Loucy (cell line): ENCODE data around the gene NUMB.

Experiments
- H2AFZ ChIP-seq: fragments of 200-600 bp; sonication (generic); 2 replicates; pipeline ENCODE4 v1.6.0; 2016; ENCODE audit warnings: antibody characterized with exemption, mild to moderate bottlenecking, low read length, moderate library complexity
- H3F3A ChIP-seq: fragments of 200-600 bp; 2 replicates; pipeline ENCODE4 v1.6.0; 2016; ENCODE audit warnings: antibody characterized with exemption, low read depth, mild to moderate bottlenecking
- H3K27me3 ChIP-seq: fragments of 200-600 bp; sonication (generic); 2 replicates; pipeline ENCODE4 v1.6.1; 2014; ENCODE audit warnings: low read length, mild to moderate bottlenecking; ENCODE audit not compliant: insufficient read depth, poor library complexity, severe bottlenecking
- H3K36me3 ChIP-seq: fragments of 200-600 bp; sonication (generic); 2 replicates; pipeline ENCODE4 v1.6.1; 2016; ENCODE audit warnings: low read length; ENCODE audit not compliant: insufficient read depth
- H3K4me1 ChIP-seq: fragments of 200-600 bp; sonication (generic); 2 replicates; pipeline ENCODE4 v1.5.1; 2014; ENCODE audit warnings: low read length, mild to moderate bottlenecking; ENCODE audit not compliant: insufficient read depth, poor library complexity, severe bottlenecking
- H3K4me2 ChIP-seq: fragments of 200-600 bp; sonication (generic); 2 replicates; pipeline ENCODE4 v1.6.0; 2014; ENCODE audit warnings: antibody characterized with exemption, low read length, low read depth, mild to moderate bottlenecking; ENCODE audit not compliant: poor library complexity, severe bottlenecking
- H3K4me3 ChIP-seq: fragments of 200-600 bp; sonication (generic); 2 replicates; pipeline ENCODE4 v1.5.1; 2014; ENCODE audit warnings: low read length, mild to moderate bottlenecking, mixed read lengths; ENCODE audit not compliant: poor library complexity, severe bottlenecking
- H3K79me2 ChIP-seq: fragments of 200-600 bp; sonication (generic); 2 replicates; pipeline ENCODE4 v1.6.1; 2014; ENCODE audit warnings: low read length; ENCODE audit not compliant: insufficient read depth
- H3K9ac ChIP-seq: fragments of 200-600 bp; sonication (generic); 2 replicates; pipeline ENCODE4 v1.6.0; 2014; ENCODE audit warnings: mild to moderate bottlenecking, low read depth, low read length, moderate library complexity; ENCODE audit not compliant: poor library complexity, severe bottlenecking
- H3K9me2 ChIP-seq: fragments of 200-600 bp; sonication (generic); replicated peaks from 2 replicates; pipeline ENCODE4 v1.6.1; 2016; ENCODE audit warnings: low read depth, low read length, mixed read lengths
- H3K9me3 ChIP-seq: fragments of 200-600 bp; sonication (generic); 2 replicates; pipeline ENCODE4 v1.6.1; 2014; ENCODE audit warnings: mild to moderate bottlenecking, antibody characterized with exemption, low read length, low read depth; ENCODE audit not compliant: insufficient read depth
- H4K20me1 ChIP-seq: fragments of 200-600 bp; sonication (generic); 2 replicates; pipeline ENCODE4 v1.6.0; 2014; ENCODE audit warnings: antibody characterized with exemption, low read length, mild to moderate bottlenecking; ENCODE audit not compliant: insufficient read depth, poor library complexity, severe bottlenecking
- CTCF ChIP-seq: fragments of 200-600 bp; sonication (generic); conservative IDR thresholded peaks from 2 replicates; pipeline ENCODE4 v1.5.1; 2014; ENCODE audit warnings: mild to moderate bottlenecking, antibody characterized with exemption, low read length
- EZH2phosphoT487 ChIP-seq: fragments of 200-600 bp; IDR thresholded peaks from 2 replicates; pipeline ENCODE4 v1.6.1; 2018; ENCODE audit warnings: antibody characterized with exemption, mild to moderate bottlenecking, moderate library complexity, borderline replicate concordance

Gene NUMB

GRCh38 chr14:73339846-73340595 is 118.3 kb downstream of the NUMB start:
- Histone ChIP-seq H3K4me2 (no peak overlapping the region), H4K20me1 (no peaks in the 10 kb centered on the region), H3K79me2 (no peaks in the 10 kb centered on the region), H3K36me3 (no peaks in the 10 kb centered on the region), H3K27me3 (no peaks in the 10 kb centered on the region), H3K4me1 (no peaks in the 10 kb centered on the region), H3F3A (no peaks in the 10 kb centered on the region), H2AFZ (no peak overlapping the region), H3K4me3 (no peak overlapping the region), H3K9me2 (no peaks in the 10 kb centered on the region), H3K9ac (no peak overlapping the region), H3K9me3 (no peaks in the 10 kb centered on the region)
- no peak for TF ChIP-seq CTCF

GRCh38 chr14:73339206-73339605 is 119.1 kb downstream of the NUMB start:
- no peaks in the 10 kb centered on the region for H3F3A ChIP-seq
- TF ChIP-seq CTCF (no peak), EZH2phosphoT487 (no peak)
- H3K4me3 ChIP-seq: no peak overlapping the region
- H3K9me2 ChIP-seq: no peaks in the 10 kb centered on the region
- H3K9ac ChIP-seq: no peak overlapping the region
- no peaks in the 10 kb centered on the region for H3K4me1 ChIP-seq
- no peaks in the 10 kb centered on the region for H3K79me2 ChIP-seq
- no peaks in the 10 kb centered on the region; the same call in 1 of the 2 replicates for H3K36me3 ChIP-seq
- H3K27me3 ChIP-seq: no peaks in the 10 kb centered on the region
- no peaks in the 10 kb centered on the region for H4K20me1 ChIP-seq
- no peaks in the 10 kb centered on the region for H3K9me3 ChIP-seq
- no peak overlapping the region for H3K4me2 ChIP-seq
- no peak overlapping the region for H2AFZ ChIP-seq

DNA sequence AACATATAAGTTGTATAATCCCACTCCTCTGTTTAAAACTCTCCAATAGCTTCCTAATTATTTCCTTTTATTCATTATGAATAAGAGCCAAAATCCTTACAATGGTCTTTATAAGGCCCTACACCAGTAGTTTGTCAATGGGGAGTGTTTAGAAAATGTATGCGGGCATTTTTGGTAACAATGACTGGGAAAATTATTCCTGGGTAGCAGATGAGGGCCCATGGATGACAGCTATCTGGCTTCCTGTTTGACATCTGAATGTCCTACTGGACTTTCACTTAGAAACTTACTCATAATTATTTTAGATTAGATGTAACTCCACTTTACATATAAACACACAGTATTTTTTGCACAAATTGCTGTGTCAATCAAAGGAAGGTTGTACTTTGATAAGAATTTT is 119.8 kb downstream of the NUMB start:
- H3K4me3 ChIP-seq: no peak overlapping the region
- no peaks in the 10 kb centered on the region for H3K9me3 ChIP-seq
- no peaks in the 10 kb centered on the region for H4K20me1 ChIP-seq
- H2AFZ ChIP-seq: no peak overlapping the region
- TF ChIP-seq CTCF: no peak
- TF ChIP-seq EZH2phosphoT487: no peak
- H3K79me2 ChIP-seq: no peaks in the 10 kb centered on the region
- no peaks in the 10 kb centered on the region for H3K4me1 ChIP-seq
- no peak overlapping the region for H3K4me2 ChIP-seq
- H3K9ac ChIP-seq: no peak overlapping the region
- H3F3A ChIP-seq: no peaks in the 10 kb centered on the region
- H3K36me3 ChIP-seq: no peaks in the 10 kb centered on the region; the same call in 1 of the 2 replicates
- no peaks in the 10 kb centered on the region for H3K27me3 ChIP-seq
- H3K9me2 ChIP-seq: no peaks in the 10 kb centered on the region
